EL (cell line): ENCODE data around the gene ZNF883.
"Not testable (repeated sequence)": the region's sequence is repeated elsewhere in the genome, so short reads cannot be mapped to it uniquely, and the experiment has no call there.

ENCODE experiments used
- DNase-seq: peaks from one replicate; pipeline ENCODE4 v3.0.0-alpha.2; 2016

ZNF883 gene

DNA sequence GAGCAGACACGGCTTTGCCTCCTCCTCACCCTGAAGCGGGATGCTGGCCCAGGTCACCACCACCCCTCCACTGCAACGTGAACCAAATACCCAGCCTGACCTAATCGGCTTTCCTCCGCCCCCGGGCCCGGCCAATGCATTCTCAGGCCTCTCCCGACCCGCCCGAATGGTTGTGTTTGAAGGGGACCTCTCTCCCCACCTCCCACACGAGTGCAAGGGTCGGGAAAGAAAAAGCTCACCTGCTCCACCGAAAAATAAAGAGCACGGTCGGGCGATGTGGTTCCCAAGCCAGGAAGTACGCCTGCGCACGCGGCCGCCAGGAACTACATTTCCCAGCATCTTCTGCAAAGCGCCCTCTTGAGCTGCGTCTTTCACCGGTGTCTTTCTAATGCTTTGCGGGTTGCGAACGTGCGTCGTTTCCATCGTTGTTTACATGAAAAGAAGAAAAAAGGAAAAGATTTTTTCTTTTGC, at the start of gene ZNF883:
Gene ZNF883, minus strand, starts transcription at position 282 of the 471 bp plus-strand sequence.
- peak; percentile 67 for DNase-seq

DNA sequence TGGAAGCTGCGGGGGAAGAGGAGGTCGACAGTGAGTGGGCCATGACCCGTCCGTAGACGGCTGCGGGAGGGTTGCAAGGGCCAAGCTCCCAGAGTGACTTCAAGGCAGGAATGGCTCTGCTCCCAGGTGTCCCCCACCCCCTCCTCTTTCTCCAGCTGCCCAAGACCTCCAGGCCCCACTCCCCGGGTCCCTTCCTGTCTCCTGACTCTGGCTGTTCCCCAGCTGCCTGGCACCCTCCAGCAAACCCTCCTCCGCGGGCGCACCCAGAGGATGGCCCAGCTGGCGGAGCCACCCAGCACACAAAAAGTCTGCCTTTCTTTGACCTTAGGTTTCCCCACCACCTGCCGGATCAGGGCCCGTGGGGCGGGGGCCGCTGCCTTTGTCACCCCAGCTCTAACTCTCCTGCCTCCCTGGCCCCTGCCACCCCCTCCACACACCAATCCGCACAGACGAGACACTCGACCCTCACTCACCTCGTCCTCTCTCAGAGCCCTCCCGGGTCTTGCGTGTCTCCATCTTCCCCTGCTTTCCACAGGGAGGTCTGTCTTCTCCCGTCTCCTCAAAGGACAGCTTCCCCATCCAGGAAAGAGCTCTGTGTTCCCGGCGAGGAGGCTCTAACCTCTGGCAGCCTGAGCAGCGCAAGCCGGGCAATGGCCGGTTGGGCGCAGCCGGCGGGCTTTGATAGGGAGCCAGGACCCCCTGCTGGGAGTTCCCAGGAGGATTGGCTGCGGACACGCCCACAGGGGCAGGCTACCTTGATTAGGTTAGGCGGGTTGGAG, 49.3 kb upstream of the ZNF883 start:
- DNase-seq, result not testable (repeated sequence)

DNA sequence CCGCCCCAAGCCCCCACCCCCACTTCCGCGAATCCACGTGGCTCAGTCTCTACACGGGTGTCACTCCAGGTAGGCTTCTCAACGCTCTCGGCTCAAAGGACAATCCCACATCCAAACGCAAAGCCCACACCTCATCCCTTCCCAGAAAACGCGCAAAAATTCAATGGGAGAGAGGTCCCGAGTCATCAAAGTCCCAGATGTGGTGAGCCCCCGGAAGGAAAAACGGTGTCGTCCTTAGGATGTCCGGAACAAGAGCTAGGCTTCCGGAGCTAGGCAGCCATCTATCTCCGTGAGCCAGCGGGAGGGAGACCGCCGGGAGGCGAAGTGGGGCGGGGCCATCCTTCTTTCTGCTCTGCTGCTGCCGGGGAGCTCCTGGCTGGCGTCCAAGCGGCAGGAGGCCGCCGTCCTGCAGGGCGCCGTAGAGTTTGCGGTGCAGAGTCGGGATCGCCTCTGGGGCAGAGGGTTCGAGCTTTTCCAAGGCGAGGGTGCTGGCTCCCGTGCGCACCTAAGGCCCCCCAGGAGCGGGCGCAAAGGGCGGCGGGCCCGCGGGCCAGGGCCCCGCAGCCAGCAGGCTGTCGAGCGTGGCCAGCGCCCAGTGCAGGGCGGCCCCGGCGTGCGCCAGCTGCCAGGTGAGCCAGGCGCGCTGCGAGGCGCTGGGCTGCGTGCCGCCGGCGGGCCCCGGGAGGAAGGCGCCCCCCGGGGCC, 47.7 kb upstream of the ZNF883 start:
- DNase-seq, result not testable (repeated sequence)

DNA sequence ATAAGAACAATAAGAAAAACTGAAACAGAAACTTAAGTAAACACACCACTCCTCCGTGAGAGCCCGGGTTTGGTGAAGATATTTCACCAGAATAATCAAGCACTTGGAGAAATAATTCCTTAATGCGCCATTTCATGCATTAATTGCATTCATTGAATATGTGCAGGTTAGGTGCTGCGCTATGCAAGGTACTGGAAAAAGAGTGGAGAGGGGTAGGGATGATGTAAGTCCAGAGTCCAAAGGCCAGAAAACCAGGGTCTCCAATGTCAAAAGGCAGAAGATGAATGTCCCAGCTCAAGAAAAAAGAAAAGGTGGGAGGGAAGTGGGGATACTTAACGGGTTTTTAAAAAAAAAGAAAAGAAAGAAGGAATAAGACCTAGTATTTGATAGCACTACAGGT, 45.2 kb upstream of the ZNF883 start:
- DNase-seq, result no peak

DNA sequence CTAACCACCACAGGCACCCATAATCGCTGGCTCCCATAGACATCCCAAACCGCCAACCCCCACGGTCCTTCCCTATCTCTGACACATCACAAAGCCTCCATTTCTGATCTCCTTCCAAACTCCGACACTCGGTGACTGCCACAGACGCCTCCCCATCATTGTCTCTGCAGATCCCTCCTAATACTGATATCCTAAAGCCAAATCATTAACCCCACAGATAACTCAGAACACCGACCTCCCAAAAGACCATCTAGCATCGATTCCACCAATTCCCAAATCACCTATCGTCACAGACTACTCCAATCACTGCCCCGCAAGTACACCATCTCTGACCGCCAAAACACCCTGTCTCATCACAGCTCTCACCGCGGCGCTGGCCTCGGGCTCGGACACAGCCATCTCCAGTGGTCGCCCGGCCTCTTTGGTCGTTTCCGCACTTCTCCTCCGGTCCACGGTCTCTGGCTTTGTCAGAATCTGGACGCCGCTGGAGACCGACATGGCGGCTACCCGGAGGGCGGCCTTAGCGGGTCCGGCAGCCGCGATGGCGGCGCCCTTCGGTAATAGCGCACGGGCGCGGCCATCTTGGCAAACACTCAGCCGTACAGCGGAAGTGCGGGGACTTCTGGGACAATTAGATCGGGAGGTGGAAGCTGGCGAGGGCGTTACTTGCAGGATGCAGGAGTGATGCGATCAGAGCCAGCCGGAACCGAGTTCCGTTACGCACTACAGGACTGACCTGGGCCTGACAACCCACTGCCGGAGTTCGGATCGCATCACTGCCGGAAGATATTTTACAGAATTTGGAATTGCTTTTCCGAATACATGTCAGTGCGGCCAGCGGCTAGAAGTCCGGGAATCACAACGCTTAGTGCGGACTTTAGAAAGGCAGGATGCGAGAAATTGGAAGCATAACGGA, 44.5 kb upstream of the ZNF883 start, which contains the start of gene ZFP37:
Gene ZFP37, minus strand, starts transcription at position 534 of the 916 bp plus-strand sequence. Its CDS starts 36 bp downstream, at position 498.
- DNase-seq, result peak; percentile 94

DNA sequence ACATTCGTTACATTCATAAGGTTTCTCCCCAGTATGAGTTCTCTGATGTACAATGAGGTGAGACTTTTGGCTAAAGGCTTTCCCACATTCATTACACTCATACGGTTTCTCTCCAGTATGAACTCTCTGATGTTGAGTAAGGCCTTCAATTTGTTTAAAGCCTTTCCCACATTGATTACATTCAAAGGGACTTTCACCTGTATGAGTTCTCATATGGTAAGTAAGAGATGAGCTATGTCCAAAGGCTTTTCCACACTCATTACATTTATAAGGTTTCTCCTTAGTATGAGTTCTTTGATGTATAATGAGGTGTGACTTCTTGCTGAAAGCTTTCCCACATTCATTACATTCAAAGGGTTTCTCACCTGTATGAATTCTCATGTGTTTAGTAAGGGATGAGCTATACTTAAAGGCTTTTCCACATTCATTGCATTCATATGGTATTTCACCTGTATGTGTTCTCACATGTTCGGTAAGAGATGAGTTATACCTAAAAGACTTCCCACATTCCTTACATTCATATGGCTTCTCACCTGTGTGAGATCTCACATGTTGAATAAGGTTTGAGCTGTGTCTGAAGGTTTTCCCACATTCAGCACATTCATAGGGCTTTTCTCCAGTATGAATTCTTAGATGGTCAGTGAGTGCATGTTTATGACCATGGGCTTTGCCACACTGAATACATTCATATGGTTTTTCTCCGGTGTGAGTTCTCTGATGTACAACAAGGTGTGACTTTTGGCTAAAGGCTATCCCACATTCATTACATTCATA, 31.1 kb upstream of the ZNF883 start:
- no peak for DNase-seq

DNA sequence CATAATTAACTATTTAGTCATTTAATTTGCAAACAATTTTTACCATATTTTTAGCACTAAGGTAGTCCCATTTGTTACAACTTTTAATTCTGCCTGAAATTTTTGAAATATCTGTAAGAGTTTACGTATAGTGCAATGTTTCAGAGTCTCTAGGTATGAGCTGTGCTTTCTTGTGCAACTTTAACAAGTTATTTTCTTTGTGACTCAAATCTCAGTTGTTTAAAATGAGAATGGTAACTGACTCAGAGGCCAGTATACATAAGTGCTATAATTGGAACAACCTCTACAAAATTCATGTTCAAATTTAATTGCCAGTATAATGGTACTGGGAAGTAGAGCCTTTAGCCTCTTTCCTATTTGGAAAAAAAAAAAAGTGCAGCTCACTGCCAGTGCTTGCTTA, 14.2 kb upstream of the ZNF883 start:
- no peak for DNase-seq

DNA sequence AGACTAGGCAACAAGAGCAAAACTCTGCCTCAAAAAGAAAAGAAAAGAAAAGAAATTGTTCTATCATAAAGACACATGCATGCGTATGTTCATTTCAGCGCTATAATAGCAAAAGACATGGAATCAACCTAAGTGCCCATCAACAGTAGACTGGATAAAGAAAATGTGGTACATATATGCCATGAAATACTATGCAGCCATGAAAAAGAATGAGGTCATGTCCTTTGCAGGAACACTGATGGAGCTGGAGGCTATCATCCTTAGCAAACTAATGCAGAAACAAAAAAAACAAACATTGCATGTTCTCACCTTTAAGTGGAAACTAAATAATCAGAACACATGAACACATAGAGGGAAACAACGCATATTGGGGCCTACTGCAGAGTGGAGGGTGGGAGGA, 6.3 kb upstream of the ZNF883 start:
- DNase-seq, result no peak

DNA sequence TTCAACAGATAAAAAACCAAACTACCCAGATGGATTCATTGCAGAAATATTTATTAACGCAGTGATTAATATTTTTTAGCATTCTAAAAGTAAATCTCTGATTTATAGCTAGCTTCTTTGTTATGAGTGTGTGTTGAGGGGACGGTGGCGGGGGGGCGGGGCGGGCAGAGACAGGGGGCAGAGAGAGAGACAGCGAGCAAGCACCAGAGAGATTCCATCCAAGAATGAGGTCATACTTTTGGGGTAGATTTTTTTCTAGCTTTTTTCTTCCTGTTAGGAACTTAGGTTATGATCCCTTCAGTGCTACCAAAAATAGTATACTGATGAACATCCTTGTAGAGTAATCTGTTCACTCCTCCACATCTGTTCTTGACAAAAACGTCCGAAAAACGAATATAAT, 500 bp upstream of the ZNF883 start:
- DNase-seq, result no peak

DNA sequence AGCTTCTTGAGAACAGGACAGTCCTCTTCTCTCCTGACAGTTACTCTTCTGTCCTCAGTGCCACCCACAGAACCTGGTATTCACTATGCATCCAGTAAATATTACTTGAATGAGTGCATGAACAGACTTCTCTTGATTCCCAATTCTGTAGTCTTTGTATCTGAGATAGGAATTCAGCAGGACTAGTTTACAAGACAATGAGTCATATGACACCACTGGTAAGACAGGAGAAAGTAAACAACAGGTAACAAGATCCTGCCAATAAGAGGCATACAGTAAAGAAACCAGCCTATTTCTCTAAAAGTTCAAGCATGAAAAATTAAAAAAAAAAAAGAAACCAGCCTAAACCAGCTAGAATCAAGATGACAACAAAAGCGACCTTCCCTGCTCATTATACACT, 6.2 kb downstream of the ZNF883 start:
- no peak for DNase-seq

DNA sequence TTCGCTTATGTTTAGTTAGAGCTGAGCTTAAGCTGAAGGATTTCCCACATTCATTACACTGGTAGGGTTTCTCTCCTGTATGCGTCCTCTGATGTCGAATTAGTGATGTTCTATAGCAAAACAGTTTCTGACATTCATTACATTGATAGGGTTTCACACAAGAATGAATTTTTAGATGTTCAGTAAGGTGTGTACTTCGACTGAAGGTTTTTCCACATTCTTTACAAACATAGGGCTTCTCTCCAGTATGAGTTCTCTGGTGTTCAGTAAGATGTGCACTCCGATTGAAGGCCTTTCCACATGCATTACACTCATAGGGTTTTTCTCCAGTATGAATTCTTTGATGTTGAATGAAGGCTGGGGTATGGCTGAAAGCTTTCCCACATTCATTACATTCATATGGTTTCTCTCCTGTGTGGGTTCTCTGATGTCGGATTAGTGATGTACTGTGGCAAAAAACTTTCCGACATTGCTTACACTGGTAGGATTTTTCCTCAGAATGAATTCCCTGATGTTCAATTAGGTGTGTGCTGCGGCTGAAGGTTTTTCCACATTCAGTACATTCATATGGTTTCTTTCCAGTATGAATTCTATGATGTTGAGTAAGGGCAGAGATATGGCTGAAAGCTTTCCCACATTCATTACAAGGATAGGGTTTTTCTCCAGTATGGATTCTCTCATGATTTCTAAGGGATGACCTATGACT, 14.6 kb downstream of the ZNF883 start:
- no peak for DNase-seq

DNA sequence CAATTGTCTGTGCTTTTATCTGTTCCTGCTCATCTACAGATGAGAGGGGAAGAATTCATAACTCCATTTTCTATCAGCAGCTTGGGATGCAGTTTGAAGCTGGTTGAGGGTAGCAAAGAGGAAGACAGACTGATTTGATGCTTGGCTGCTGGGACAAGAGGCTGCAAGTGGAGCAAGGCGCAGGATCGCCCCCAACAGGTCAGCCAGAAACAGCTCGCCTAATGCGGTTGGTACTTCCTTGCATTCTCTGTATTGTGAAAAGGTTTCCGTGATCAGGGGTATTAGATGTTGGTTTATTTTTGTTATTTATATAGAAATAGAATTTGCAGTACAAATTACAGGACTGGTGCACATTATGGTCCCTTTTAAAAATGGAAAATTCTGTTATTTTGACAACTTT, 40.6 kb downstream of the ZNF883 start:
- peak; percentile 28 for DNase-seq

DNA sequence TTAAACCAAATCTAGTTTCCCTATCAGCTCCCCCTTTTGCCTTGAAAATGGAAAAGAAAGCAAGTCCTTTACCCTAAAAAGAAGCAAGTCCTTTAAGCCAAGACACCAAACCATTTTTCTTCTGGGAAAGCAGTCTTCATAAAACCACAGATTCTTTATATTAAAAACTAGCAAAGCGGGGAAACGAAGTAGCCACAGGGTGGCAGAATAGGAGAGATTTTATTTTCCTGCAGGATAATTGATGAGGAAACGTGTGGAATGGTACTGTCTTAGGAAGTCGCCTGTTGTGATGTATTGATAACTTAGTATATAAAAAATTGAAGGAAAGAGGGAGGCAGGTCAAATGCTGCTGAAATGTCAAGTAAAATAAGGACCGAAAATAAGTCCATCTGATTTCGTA, 41.1 kb downstream of the ZNF883 start:
- DNase-seq, result peak; percentile 2

DNA sequence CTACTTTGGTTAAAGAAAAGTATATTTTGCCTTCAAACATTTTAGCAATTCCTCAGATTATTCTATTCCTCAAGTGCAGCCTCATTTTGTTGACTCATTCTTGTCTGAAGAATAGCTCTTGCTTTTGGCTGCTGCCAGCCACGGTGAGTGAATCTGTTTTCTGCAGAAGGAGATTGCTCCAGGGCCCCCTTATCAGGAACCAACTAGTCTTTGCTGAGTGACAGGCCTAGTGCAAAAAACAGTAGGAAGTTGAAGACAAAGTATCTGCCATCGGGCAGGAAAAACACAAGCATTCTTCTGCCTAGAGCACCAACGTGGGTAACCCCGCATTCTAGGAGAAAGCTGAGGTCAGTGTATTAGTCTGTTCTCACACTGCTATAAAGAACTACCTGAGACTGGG, 42.3 kb downstream of the ZNF883 start:
- no peak for DNase-seq

DNA sequence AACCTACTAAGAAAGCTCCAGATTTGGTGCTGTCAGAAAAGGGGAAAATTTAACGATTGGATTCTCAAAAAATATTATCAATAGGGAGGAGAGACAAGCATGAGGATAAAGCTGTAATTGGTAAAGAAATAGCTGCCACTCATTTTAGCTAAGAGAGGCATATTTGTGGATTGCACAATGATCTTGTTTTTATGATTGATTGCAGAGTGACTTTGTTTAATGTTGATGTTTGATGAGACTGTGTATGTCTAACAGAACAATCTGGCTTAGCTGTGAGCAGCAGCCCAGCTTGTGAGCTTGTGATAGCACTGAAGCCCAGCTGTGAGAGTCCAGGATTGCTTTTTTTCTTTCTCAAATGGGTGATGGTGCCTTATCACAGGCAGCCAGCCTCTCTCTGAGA, 56.4 kb downstream of the ZNF883 start:
- DNase-seq, result no peak

DNA sequence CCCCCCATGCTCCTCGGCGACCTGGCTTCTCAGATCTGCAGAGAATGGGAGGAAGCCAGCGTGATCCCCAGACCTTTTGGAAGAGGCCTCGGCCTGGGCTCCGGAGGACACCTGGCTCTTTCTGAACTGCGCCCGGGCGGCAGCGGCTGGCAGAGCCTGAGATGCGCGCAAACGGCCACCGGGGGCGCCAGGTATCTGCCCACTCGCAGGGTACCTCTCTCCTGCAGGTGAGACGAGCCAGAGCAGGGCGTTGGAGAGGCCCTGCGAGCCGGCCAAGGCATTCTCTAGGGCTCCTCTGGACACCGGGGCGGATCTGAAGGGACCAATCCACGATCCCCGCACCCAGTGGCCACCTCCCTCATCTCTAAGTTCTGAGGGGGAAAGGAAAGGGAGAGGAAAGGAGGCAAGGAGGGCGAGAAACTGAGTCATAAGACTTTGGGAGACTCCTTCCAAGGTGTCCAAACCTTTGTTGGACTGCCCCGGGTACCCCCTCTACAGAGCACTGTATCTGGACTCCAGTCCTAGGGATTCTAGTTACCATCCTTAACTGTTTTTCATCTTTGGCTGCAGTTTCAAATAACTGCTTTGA, 66.3 kb downstream of the ZNF883 start:
- DNase-seq, result no peak

DNA sequence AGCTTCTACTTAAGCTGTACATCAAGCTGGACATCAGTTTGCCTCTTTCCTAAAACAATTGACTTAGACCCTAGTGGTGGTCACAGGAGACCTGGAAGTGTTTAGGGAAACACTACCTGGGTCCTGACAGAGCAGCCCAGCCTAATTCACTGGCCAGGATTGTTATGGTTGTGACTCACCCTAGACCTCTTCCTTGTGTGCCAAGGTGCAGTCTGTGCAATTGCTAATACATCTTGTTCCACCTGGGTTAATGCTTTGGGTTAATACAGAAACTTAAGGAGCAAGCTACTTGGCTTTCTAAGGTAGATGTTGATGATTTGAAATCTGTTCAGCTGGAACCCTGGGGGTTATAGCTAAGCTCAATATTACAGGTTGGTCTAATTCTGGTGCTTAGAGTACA, 72.6 kb downstream of the ZNF883 start:
- DNase-seq, result no peak

DNA sequence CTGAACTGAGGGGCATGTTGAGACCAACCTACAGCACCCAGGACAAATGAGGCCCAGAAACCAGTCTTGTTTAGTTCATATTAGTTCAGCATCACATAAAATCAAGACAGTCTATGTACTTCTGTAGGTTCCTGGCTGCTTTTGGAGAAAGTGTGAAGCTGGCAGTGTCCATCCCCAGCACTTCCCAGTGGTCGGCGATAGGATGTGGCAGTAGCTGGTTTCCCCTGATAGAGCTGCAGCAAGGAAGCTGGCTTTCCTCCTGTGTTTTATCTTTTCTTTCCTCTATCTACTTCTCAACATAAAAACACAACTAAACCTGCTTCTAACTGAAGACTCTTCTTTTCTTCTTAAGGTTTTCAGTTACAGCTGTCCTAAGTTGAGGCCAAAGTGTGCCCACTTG, 78.3 kb downstream of the ZNF883 start:
- DNase-seq, result no peak

DNA sequence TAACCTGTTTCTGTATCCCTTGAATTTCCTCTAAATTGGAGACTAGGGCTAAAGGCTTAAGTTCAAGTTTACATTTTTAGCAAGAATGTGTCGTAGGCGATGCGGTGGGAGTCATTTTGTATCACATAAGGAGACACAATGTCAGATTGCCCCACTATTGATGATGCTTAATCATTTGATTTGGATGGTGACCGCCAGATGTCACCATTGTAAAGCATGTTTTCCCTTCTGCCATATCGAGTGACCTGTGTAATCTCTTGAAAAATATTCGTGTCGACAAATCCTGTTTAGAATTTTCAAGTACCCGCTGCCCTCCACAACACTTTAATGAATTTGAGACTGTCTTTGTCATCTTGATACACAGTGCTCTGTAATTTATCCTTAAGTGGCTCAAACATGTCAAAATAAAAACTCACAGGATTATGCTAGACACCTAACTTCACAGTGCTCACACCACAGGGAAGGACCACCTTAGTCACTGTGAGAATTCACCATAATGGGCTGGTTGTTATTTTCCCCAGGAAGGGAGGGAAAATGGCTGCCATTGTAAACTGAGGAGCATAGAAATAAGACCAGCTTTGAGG, 86.8 kb downstream of the ZNF883 start:
- DNase-seq, result peak; percentile 37

DNA sequence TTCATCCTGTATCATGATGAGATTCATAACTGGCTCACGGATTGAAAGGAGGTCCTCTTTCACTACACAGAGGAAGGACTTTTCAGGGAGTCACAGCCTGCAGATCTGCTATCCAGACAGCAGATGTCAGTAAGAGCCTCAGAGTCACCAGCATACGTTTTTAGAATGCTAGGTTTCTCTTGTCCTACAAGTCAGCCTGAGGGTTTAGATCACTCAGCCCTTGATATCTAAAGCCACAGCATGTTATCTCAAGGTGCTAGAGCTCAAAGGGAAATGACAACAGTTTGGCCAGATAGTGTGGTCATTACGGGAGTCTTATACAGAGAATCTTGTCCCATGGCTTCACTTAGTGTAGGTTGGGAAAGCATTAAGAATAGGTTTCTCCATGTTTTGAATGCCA, 90.4 kb downstream of the ZNF883 start:
- DNase-seq, result peak; percentile 45

DNA sequence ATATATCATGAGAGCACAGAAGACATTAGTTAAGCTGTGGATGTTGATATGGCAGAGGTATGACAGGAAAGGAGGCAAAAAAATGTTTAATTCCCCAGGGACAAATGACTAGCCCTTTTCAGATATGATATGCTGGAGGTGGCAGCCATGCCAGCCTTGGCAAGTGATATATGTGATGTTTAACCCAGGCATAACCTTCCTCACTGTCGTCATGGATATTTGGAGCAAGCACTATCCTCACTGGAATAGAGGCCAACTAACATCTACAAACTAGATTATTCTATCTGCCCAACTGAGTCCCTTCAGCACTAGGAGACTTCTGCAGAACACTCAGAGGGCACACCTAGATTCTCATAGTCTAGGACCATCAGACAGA, 94.0 kb downstream of the ZNF883 start:
- no peak for DNase-seq
